Colonic mucosa (tissue), 4 donors: ENCODE data around the gene STX3. TPM values are rescaled to one million over a fixed set of nuclear protein-coding genes. Genes with fewer than 3 reads are reported as not detected.
A peak's percentile ranks its signal among the peaks of the same experiment; 100 is the strongest.

Experiments used
- DNase-seq: peaks from one replicate; pipeline ENCODE4 v3.0.0-alpha.2; 2020
- H3K27ac ChIP-seq: fragments of 200-600 bp; one replicate; pipeline ENCODE4 v1.8.0; 2021
- H3K27me3 ChIP-seq: fragments of 200-600 bp; one replicate; pipeline ENCODE4 v1.8.0; 2021
- H3K36me3 ChIP-seq: fragments of 200-600 bp; one replicate; pipeline ENCODE4 v1.8.0; 2021
- H3K4me1 ChIP-seq: fragments of 200-600 bp; one replicate; pipeline ENCODE4 v1.8.0; 2021; ENCODE audit warnings: mild to moderate bottlenecking
- H3K4me3 ChIP-seq: fragments of 200-600 bp; one replicate; pipeline ENCODE4 v1.8.0; 2021
- H3K9ac ChIP-seq, 2 donors: one replicate each; pipeline ENCODE4 v1.7.0; 2013; ENCODE audit warnings: control low read depth in 2 of 2, low read depth in 2 of 2, low read length in 2 of 2
- H3K9me3 ChIP-seq: fragments of 200-600 bp; one replicate; pipeline ENCODE4 v1.8.0; 2021
- intact Hi-C: fragments of 100-400 bp; cut with DNase I; formaldehyde crosslinking; loops from one replicate; pipeline ENCODE4 v1.14.1; 2022
- total RNA-seq, 2 donors: library from RNA; stranded (reverse); fragmentation: NEBNext Ultra II Directional in 1 of 2; extraction: Animal tissue kit (Norgen Biotek cat#: 25700) in 1 of 2; gene quantifications; one replicate each; pipeline ENCODE4 v1.2.1, GENCODE V29; 2021
- TF ChIP-seq, protein P1 (sequence below): fragments of 200-600 bp; IDR thresholded peaks from one replicate; pipeline ENCODE4 v1.8.0; 2022; ENCODE audit warnings: antibody characterized with exemption, mild to moderate bottlenecking
- donor health status: healthy.
- donor health status: DM: no; HTN: no; CAD: no.
- donor health status: DM: no; HTN: no; CAD: no.

The STX3 gene
- total RNA-seq, 2 donors from 2014 or later = 45.2 to 70.9 TPM

DNA sequence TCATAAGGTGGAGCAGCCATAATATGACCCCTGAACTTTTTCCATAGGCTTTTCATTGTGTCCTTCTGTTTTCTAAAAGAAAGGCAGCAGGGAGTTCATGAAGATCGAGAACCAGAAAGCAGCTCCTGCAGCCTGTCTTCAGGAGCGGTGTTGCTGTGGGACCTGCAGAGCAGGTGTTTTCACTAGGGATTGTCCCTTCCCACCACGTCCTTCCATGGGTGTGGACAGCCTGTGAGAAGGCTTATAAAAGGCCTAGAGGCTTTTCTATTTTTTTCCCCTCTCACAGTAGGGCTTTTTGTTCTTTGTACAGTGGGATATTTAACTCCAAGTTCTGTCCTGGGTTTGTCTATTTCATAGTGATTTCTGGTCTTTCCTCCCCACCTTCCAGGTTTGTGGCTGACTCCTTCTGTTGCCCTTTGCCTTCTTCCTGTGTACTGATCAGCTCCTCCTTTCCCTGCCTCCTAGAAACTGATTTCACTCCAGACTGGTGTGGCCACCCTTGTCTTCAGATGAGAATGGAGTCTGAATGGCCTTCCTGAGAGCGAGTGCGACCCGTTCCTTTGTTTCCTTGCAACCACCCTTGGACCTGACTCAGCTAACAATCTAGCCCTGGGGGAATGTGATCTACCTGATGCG, 45.3 kb downstream of the STX3 start:
- H3K36me3 ChIP-seq = peaks cover 4% of the 10 kb centered on the region
- DNase-seq = peak; percentile 54
- peak overlapping the region in 1 of 2 donors; percentile 16 for H3K9ac ChIP-seq
- peaks cover 8% of the 10 kb centered on the region for H3K4me1 ChIP-seq
- intact Hi-C loops = loop anchor here (10.0 kb wide), 2 partner anchors 126 to 266 kb away; no protein-coding TSS in a partner anchor
- peak overlapping the region; percentile 60 for H3K27ac ChIP-seq
- TF ChIP-seq, protein P1, sequence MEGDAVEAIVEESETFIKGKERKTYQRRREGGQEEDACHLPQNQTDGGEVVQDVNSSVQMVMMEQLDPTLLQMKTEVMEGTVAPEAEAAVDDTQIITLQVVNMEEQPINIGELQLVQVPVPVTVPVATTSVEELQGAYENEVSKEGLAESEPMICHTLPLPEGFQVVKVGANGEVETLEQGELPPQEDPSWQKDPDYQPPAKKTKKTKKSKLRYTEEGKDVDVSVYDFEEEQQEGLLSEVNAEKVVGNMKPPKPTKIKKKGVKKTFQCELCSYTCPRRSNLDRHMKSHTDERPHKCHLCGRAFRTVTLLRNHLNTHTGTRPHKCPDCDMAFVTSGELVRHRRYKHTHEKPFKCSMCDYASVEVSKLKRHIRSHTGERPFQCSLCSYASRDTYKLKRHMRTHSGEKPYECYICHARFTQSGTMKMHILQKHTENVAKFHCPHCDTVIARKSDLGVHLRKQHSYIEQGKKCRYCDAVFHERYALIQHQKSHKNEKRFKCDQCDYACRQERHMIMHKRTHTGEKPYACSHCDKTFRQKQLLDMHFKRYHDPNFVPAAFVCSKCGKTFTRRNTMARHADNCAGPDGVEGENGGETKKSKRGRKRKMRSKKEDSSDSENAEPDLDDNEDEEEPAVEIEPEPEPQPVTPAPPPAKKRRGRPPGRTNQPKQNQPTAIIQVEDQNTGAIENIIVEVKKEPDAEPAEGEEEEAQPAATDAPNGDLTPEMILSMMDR = no peak
- no peak overlapping the region for H3K4me3 ChIP-seq
- H3K27me3 ChIP-seq = no peaks in the 10 kb centered on the region
- no peaks in the 10 kb centered on the region for H3K9me3 ChIP-seq

DNA sequence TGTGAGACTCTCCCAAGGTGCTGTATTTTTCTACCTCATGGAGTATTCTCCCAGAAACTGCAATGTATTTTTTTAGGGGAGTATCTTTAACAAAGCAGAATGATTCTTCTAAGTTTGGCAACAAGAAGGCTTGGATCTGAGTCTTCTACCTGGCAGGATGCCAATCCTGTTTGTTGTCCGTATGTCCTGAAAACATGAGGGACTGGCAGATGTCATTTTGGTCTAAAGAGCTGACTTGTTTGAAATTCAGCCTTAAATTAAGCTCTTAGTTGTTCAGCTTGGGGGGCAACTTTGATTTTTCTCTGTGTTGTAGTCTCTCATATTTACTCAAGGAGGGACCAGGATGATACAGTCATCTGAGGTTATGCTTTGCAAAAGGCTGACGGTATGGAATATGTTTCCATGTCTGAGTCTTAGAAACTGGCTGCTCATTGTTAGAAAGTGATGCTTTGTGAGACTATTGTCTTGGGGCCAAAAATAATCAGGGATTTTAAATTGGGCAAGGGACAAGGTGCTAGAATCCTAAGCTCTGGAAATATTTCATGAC, 46.1 kb downstream of the STX3 start:
- H3K4me3 ChIP-seq = no peak overlapping the region
- no peaks in the 10 kb centered on the region for H3K9me3 ChIP-seq
- TF ChIP-seq, protein P1 = no peak
- H3K4me1 ChIP-seq = peaks cover 8% of the 10 kb centered on the region
- intact Hi-C loops = loop anchor here (10.0 kb wide), 2 partner anchors 126 to 266 kb away; no protein-coding TSS in a partner anchor
- peaks cover 4% of the 10 kb centered on the region for H3K36me3 ChIP-seq
- no peaks in the 10 kb centered on the region for H3K27me3 ChIP-seq
- H3K27ac ChIP-seq = peak overlapping the region; percentile 60
- peak overlapping the region in 1 of 2 donors; percentile 16 for H3K9ac ChIP-seq
- DNase-seq = no peak

DNA sequence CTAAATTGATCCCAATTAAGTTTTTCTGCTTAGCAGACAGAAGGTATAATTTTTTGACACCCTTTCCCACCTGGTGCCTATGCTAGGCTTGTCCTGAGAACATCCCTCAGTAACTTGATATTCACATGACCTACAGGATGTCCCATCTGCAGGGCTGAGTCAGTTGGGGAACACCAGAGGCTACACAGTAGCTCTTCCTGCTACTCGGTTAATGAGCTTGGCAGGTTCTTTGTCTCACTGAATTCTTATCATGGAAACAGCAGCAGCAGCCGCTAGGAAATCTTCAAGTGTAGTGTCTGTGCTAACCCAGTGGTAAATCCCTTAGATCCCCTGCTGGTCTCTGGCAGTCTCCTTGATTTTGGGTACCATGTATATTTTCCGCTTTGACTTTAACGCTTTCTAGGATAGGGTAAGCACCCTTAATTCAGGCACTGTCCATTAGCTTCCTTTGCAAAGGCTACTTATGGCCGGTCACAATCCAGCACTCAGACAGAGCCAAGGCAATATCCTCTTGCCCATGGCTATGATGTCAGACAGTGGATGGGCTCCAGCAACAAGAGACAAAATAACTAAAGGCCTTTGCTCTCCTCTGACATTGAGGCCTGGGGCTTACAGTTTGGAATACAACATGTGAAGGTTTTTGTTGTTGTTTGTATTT, 46.9 kb downstream of the STX3 start:
- Histone ChIP-seq H3K4me1 (peaks cover 8% of the 10 kb centered on the region), H3K27ac (no peak overlapping the region), H3K36me3 (peaks cover 4% of the 10 kb centered on the region), H3K9ac (no peak overlapping the region), H3K9me3 (no peaks in the 10 kb centered on the region), H3K4me3 (no peak overlapping the region), H3K27me3 (no peaks in the 10 kb centered on the region)
- no peak for DNase-seq
- intact Hi-C loops = loop anchor here (2.0 to 10.0 kb wide), 3 partner anchors 47 to 267 kb away; partner anchors contain the start of gene STX3
- TF ChIP-seq, protein P1 = no peak

DNA sequence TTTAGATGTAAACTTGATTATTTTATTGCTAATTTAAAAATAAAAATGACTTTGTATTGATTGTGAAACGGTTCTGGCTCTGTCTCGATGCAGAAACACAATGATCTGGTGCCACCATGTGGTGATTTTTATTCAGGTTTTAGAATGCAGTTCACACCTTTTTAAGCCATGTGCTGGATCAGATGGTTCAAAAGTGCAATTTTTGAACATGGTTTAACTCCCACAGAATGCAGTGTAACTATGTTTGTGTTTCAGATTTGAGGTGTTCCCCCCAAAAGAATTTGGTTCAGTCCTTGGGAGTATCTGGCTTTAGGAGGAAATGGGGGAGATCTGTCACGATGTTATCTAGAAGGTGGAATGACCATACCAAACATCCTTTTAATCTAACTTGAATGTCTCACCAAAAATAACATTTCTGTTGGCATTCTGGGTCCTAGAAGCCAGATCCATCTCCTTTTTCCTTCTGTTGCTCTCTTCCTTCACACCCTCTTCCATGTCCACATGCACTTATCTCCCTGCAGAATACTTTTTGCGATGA, 47.5 kb downstream of the STX3 start:
- no peak overlapping the region for H3K9ac ChIP-seq
- peaks cover 4% of the 10 kb centered on the region for H3K36me3 ChIP-seq
- H3K4me1 ChIP-seq = peaks cover 8% of the 10 kb centered on the region
- intact Hi-C loops = loop anchor here (2.0 to 10.0 kb wide), 3 partner anchors 48 to 268 kb away; partner anchors contain the start of gene STX3
- TF ChIP-seq, protein P1 = peak; percentile 55
- DNase-seq = peak; percentile 60
- H3K4me3 ChIP-seq = no peak overlapping the region
- no peak overlapping the region for H3K27ac ChIP-seq
- no peaks in the 10 kb centered on the region for H3K27me3 ChIP-seq
- no peaks in the 10 kb centered on the region for H3K9me3 ChIP-seq

DNA sequence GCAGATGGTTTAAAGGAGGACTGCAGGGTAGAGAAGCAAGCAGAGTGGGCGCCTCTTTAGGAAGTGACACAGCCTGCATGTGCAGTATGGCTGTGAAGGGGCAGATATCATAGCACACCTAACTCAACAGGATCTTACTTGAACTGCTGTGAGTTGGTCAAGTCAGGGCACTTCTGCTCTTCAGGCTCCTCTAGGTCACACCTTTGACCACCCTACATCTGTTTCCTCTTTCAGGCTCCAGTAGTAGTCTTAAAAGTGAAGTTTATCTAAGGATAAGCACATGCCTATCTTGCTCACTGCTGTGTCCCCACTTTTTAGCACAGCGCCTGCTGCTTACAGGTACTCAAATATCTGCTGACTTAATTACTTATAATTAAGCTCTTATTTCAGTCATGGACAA, 48.9 kb downstream of the STX3 start:
- TF ChIP-seq, protein P1 = no peak
- Histone ChIP-seq H3K36me3 (peaks cover 2% of the 10 kb centered on the region), H3K9me3 (no peaks in the 10 kb centered on the region)

More for the DNA sequence above, 48.9 kb downstream of the STX3 start:
- H3K9ac ChIP-seq = no peak overlapping the region
- intact Hi-C loops = loop anchor here (10.0 kb wide), 2 partner anchors 129 to 269 kb away; no protein-coding TSS in a partner anchor
- DNase-seq = no peak
- H3K4me1 ChIP-seq = peaks cover 8% of the 10 kb centered on the region
- no peak overlapping the region for H3K4me3 ChIP-seq
- no peak overlapping the region for H3K27ac ChIP-seq
- no peaks in the 10 kb centered on the region for H3K27me3 ChIP-seq
